HUES64 (cell line): Measurements from ENCODE around the gene ZFY.
"Not testable (repeated sequence)": the region's sequence is repeated elsewhere in the genome, so short reads cannot be mapped to it uniquely, and the experiment has no call there.

Source experiments
- H3K27ac ChIP-seq: 2 replicates; pipeline ENCODE4 v1.7.0; 2013; ENCODE audit warnings: low read depth, low read length, inconsistent platforms
- H3K27me3 ChIP-seq: 2 replicates; pipeline ENCODE4 v1.6.1; 2013; ENCODE audit warnings: mild to moderate bottlenecking, low read length; ENCODE audit not compliant: insufficient read depth
- H3K36me3 ChIP-seq: 2 replicates; pipeline ENCODE4 v1.6.1; 2013; ENCODE audit warnings: mild to moderate bottlenecking, low read length; ENCODE audit not compliant: insufficient read depth
- H3K4me1 ChIP-seq: 2 replicates; pipeline ENCODE4 v1.6.1; 2013; ENCODE audit warnings: mild to moderate bottlenecking, low read length, moderate library complexity; ENCODE audit not compliant: insufficient read depth
- H3K4me3 ChIP-seq: 2 replicates; pipeline ENCODE4 v1.5.1; 2013; ENCODE audit warnings: mild to moderate bottlenecking, low read length, moderate library complexity
- H3K9ac ChIP-seq: 2 replicates; pipeline ENCODE4 v1.6.1; 2013; ENCODE audit warnings: mild to moderate bottlenecking, low read depth, low read length
- H3K9me3 ChIP-seq: 2 replicates; pipeline ENCODE4 v1.6.1; 2013; ENCODE audit warnings: low read depth, low read length; ENCODE audit not compliant: insufficient read depth
- WGBS: fragments of 150-250, 120-280 bp; methylation state at CpG from one replicate; pipeline ENCODE4 v1.1.7; 2013; ENCODE audit warnings: missing lambda C conversion rate; 5-methylcytosine and 5-hydroxymethylcytosine counted together

Gene ZFY

GRCh38 chrY:2972708-2973107 lies 37.5 kb downstream of the ZFY start:
- WGBS = no CpG with 5 or more reads among the region's 1 CpG

DNA sequence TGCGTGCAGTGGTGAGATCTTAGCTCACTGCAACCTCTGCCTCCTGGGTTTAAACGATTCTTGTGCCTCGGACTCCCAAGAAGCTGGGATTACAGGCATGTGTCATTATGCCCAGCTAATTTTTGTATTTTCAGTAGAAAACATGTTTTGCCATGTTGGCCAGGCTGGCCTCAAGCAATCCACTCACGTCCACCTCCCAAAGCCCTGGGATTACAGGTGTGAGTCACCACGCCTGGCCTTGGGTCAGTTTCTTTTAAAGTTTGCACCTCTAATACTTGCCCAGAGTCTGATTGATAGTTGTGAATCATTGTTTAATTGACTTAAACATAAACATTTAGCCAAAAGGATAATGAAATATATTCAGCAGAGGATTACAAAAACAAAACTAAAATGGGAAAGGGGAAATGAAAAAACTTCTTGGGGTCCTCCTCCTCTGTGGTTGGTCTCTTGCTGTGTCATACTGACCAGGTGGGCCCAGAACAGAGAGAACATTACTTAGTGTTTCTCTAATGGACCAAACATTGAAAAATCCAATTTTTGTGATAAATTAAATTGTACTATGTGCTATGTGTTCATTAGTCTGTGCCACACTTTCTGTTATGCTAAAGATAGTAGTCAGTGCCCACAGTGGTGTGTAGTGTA lies 38.0 kb downstream of the ZFY start:
- Histone ChIP-seq H3K4me3 (no peak overlapping the region), H3K27me3 (no peaks in the 10 kb centered on the region), H3K36me3 (peaks cover 31% of the 10 kb centered on the region), H3K4me1 (no peaks in the 10 kb centered on the region), H3K9ac (no peak overlapping the region), H3K9me3 (no peaks in the 10 kb centered on the region), H3K27ac (no peak overlapping the region)
- 96% methylated on average over 5 of the region's 5 CpGs for WGBS

More at GRCh38 chrY:2972708-2973107, 37.5 kb downstream of the ZFY start:
- Histone ChIP-seq H3K9ac (no peak overlapping the region), H3K36me3 (peaks cover 25% of the 10 kb centered on the region), H3K27me3 (no peaks in the 10 kb centered on the region), H3K9me3 (no peaks in the 10 kb centered on the region), H3K27ac (no peak overlapping the region), H3K4me1 (no peaks in the 10 kb centered on the region), H3K4me3 (no peak overlapping the region)

DNA sequence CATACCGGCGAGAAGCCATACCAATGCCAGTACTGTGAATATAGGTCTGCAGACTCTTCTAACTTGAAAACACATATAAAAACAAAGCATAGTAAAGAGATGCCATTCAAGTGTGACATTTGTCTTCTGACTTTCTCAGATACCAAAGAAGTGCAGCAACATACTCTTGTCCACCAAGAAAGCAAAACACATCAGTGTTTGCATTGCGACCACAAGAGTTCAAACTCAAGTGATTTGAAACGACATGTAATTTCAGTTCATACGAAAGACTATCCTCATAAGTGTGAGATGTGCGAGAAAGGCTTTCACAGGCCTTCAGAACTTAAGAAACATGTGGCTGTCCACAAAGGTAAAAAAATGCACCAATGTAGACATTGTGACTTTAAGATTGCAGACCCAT lies 44.1 kb downstream of the ZFY start:
- Histone ChIP-seq H3K27ac (no peak overlapping the region), H3K9me3 (no peaks in the 10 kb centered on the region), H3K36me3 (peaks cover 62% of the 10 kb centered on the region), H3K4me1 (no peaks in the 10 kb centered on the region), H3K9ac (no peak overlapping the region), H3K27me3 (no peaks in the 10 kb centered on the region), H3K4me3 (no peak overlapping the region)
- 98% methylated on average over 6 of the region's 6 CpGs for WGBS

DNA sequence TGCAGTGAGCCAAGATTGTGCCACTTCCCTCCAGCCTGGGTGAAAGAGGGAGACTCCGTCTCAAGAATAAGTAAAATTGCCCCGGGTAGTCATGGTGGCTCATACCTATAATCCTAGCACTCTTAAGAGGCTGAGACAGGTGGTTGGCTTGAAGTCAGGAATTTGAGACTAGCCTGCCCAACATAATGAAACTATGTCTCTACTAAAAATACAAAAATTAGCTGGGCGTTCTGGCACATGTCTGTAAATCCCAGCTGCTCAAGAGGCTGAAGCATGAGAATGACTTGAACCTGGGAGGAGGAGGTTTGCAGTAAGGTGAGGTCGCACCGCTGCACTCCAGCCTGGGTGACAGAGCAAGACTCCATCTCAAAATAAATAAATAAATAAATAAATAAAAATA lies 49.3 kb downstream of the ZFY start:
- Histone ChIP-seq H3K9ac (no peak overlapping the region), H3K36me3 (peaks cover 19% of the 10 kb centered on the region), H3K27me3 (no peaks in the 10 kb centered on the region), H3K4me3 (no peak overlapping the region), H3K9me3 (no peaks in the 10 kb centered on the region), H3K27ac (no peak overlapping the region), H3K4me1 (no peaks in the 10 kb centered on the region)
- 96% methylated on average over 3 of the region's 5 CpGs for WGBS

DNA sequence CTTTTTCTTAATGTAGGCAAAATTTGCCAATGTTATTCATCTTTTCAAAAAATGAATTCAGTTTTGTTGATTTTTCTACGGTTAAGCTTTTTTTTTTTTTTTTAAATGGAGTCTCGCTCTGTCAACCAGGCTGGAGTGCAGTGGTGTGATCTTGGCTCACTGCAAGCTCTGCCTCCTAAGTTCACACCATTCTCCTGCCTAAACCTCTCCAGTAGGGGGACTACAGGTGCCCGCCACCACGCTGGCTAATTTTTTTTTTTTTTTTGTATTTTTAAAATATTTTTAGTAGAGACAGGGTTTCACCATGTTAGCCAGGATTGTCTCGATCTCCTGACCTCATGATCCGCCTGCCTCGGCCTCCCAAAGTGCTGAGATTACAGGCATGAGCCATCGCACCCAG lies 52.0 kb downstream of the ZFY start:
- not testable (repeated sequence) for H3K36me3 ChIP-seq, H3K4me3 ChIP-seq, H3K9ac ChIP-seq, H3K4me1 ChIP-seq, H3K27me3 ChIP-seq, H3K9me3 ChIP-seq, H3K27ac ChIP-seq
- WGBS = 100% methylated on average over 5 of the region's 8 CpGs

- H3K36me3 ChIP-seq, H3K27ac ChIP-seq, H3K27me3 ChIP-seq, H3K4me3 ChIP-seq, H3K4me1 ChIP-seq, H3K9me3 ChIP-seq, H3K9ac ChIP-seq: not testable (repeated sequence)
- 96% methylated on average over 14 of the region's 14 CpGs for WGBS
These were observed 62.2 kb downstream of the ZFY start for GRCh38 chrY:2997369-2997768.

DNA sequence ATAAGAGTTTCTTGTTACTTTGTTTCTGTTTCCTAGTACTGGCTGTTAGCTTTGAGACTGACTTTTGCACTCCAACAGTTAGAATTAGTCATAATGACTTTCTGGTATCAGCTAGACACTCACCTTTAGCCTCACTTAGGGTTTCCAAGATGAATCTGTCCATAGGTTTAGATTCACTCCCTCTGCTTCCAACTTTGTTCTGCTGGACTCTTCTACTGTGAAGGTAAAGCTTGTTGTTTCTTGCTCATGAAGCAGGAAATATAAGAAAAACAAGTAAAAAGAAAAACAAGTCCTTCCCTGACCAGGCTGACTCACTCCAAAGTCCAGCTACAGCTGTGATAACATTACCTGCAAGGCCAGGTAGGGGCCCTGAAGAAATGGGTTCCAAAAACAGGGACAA lies 67.0 kb downstream of the ZFY start:
- no peak overlapping the region for H3K9ac ChIP-seq
- H3K36me3 ChIP-seq = no peaks in the 10 kb centered on the region
- no peak overlapping the region for H3K4me3 ChIP-seq
- H3K27me3 ChIP-seq = no peaks in the 10 kb centered on the region
- peaks cover 16% of the 10 kb centered on the region for H3K4me1 ChIP-seq
- H3K9me3 ChIP-seq = no peaks in the 10 kb centered on the region
- H3K27ac ChIP-seq = no peak overlapping the region

- WGBS = 90% methylated on average over 14 of the region's 15 CpGs
- Histone ChIP-seq H3K9ac (no peak overlapping the region), H3K4me3 (no peak overlapping the region), H3K36me3 (no peaks in the 10 kb centered on the region), H3K4me1 (peaks cover 16% of the 10 kb centered on the region), H3K27ac (no peak overlapping the region), H3K27me3 (no peaks in the 10 kb centered on the region), H3K9me3 (no peaks in the 10 kb centered on the region)
These were observed 67.7 kb downstream of the ZFY start for GRCh38 chrY:3002680-3003515.

DNA sequence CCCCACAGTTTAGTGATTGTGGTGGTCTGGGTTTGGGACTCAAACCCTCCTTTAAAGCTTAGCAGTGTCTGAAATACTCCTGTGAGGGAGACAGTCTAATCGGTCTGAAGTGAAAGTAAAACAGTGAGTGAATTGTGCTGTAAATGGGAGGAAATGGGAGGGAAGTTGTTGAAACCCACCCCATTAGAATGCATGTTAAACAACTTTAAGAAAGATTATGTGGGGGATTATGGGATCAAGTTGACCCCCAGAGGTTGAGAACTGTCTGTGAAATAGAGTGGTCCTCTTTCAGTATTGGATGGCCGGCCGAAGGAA lies 68.3 kb downstream of the ZFY start:
- 86% methylated on average over 3 of the region's 3 CpGs for WGBS
- no peak overlapping the region for H3K27ac ChIP-seq

DNA sequence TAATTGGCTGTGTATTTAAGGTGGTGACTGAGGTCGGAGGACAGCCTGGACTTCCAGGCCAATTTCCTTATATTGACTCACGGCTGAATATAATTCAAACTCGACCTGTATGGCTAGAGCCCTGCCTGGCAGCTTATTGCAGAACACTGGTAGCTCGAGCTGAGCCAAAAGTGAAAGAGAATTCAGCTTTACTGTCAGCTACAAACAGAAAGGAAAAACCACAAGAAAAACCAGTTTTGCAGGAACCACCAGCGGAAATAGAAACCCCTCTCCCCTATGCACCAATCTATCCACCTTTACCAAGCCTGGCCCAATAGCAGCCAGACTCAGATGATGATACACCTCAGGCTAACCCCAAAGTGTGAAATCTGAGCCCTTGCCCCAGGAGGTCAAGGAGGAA lies 68.7 kb downstream of the ZFY start:
- peaks cover 16% of the 10 kb centered on the region for H3K4me1 ChIP-seq
- no peak overlapping the region for H3K9ac ChIP-seq
- no peak overlapping the region for H3K4me3 ChIP-seq
- no peak overlapping the region for H3K27ac ChIP-seq
- no peaks in the 10 kb centered on the region for H3K27me3 ChIP-seq
- H3K36me3 ChIP-seq = no peaks in the 10 kb centered on the region
- WGBS = 92% methylated on average over 5 of the region's 5 CpGs
- no peaks in the 10 kb centered on the region for H3K9me3 ChIP-seq

More for the DNA sequence above, 68.3 kb downstream of the ZFY start:
- Histone ChIP-seq H3K9me3 (no peaks in the 10 kb centered on the region), H3K4me3 (no peak overlapping the region), H3K4me1 (peaks cover 16% of the 10 kb centered on the region), H3K9ac (no peak overlapping the region), H3K27me3 (no peaks in the 10 kb centered on the region), H3K36me3 (no peaks in the 10 kb centered on the region)

- H3K27ac ChIP-seq, H3K4me3 ChIP-seq, H3K9me3 ChIP-seq, H3K9ac ChIP-seq, H3K27me3 ChIP-seq, H3K36me3 ChIP-seq: not testable (repeated sequence)
- peaks cover 16% of the 10 kb centered on the region for H3K4me1 ChIP-seq
- WGBS = 85% methylated on average over 2 of the region's 2 CpGs
These were observed 70.8 kb downstream of the ZFY start for GRCh38 chrY:3006031-3006430.

- Histone ChIP-seq H3K4me1 (peaks cover 15% of the 10 kb centered on the region), H3K4me3 (no peak overlapping the region), H3K27me3 (no peaks in the 10 kb centered on the region), H3K36me3 (no peaks in the 10 kb centered on the region), H3K9ac (no peak overlapping the region), H3K27ac (no peak overlapping the region), H3K9me3 (no peaks in the 10 kb centered on the region)
These were observed 72.8 kb downstream of the ZFY start for GRCh38 chrY:3007967-3008366.
